Medulla oblongata (tissue), 1 donor: Measurements from ENCODE around the gene ARHGEF25.
A peak's percentile ranks its signal among the peaks of the same experiment; 100 is the strongest.
"Not testable (repeated sequence)": the region's sequence is repeated elsewhere in the genome, so short reads cannot be mapped to it uniquely, and the experiment has no call there.

Experiments
- DNase-seq: peaks from one replicate; pipeline ENCODE4 v3.0.0-alpha.2; 2015; ENCODE audit errors: extremely low spot score

The ARHGEF25 gene

GRCh38 chr12:57611108-57611826, at the start of gene ARHGEF25:
Gene ARHGEF25 (plus strand): TSS chr12:57611435. CDS start chr12:57611895, 460 bp downstream.
- DNase-seq, result peak; percentile 40

- no peak for DNase-seq
These were observed 47.9 kb upstream of the ARHGEF25 start for GRCh38 chr12:57563358-57563757.

GRCh38 chr12:57564178-57564740, 47.0 kb upstream of the ARHGEF25 start:
- no peak for DNase-seq

- no peak for DNase-seq
These were observed 42.4 kb upstream of the ARHGEF25 start for GRCh38 chr12:57568838-57569237.

- DNase-seq, result no peak
These were observed 41.4 kb upstream of the ARHGEF25 start for GRCh38 chr12:57569858-57570257.

DNA sequence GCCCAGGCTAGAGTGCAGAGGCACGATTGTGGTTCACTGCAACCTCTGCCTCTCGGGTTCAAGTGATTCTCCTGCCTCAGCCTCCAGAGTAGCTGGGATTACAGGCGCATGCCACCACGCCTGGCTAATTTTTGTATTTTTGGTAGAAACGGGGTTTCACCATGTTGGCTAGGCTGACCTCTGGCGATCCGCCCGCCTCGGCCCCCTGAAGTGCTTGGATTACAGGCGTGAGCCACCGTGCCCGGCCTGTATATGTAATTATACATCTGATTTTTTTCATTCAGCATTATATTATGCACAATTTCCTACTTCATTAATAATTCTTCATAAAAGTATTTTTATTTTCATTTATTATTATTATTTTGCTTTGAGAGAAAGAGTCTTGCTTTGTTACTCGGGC, 40.8 kb upstream of the ARHGEF25 start:
- not testable (repeated sequence) for DNase-seq

- no peak for DNase-seq
These were observed 39.1 kb upstream of the ARHGEF25 start for GRCh38 chr12:57571926-57572762.

DNA sequence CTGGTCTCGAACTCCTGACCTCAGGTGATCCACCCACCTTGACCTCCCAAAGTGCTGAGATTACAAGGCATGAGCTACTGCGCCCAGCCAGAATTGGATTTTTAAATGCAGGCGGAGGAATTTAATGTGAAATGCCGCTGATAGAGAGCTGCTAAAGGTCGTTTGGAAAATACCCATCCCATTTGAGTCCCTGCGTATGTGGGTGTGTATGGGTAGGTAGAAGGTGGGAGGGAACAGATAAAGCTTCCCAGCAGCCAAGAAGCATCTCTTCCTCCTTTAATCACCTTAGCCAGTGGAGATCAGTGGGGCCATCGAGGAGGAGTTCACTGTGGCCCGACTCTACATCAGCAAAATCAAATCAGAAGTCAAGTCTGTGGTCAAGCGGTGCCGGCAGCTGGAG, 36.4 kb upstream of the ARHGEF25 start:
- DNase-seq, result no peak

DNA sequence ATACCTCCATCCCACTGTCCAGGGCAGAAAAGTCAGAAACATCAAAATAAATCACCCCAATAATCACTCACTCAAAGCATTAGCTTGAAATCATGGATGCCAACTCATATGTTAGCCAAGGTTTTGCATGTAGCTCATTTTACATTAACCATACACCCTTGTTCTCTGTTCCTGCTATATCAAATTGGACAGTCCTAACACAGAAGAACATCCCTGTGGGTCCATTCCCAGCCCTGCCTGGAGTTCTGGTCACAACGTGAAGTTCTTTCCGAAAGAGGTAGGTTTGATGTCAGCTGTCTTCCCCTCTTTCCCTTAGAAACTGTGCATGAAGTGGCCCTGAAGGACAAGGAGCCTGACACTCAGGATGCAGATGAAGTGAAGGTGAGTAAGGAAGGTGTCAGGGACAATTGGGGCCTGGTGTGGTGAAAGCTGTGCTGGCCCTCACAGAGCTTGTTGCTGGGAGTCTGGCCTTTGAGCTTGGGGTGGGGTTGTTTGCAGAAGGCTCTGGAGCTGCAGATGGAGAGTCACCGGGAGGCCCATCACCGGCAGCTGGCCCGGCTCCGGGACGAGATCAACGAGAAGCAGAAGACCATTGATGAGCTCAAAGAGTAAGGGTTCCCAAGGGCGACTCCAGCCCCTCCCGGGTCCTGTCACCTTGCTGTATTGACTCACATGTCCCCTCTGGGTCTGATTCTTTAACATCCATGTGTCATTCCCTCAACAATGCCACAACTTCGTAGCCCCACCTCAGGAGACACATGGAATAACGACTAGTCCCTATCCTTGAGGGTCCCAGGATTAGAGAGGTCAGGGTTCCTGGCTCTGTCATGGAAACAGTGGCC, 35.2 kb upstream of the ARHGEF25 start:
- DNase-seq, result no peak

DNA sequence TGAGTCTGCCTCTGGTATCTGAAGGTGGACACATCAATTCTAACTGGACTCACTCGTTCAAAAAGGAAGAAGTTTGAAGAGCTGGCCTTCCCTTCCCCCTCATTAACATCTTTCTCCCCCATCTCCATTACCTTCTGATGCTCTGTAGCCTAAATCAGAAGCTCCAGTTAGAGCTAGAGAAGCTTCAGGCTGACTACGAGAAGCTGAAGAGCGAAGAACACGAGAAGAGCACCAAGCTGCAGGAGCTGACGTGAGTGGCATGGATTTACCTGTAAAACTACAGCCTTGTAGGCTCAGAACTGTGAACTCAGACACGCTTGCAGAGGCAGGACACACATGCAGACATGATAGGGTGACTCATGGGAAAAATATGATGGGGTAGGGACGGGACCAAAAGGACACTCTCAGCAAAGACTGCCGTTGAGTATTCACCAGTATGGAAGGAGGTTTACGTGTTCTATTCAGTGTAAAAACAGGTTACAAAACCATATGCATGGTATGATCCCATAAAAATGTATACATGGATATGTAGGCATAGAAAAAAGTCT, 34.5 kb upstream of the ARHGEF25 start:
- DNase-seq, result no peak

GRCh38 chr12:57577981-57578758, 33.1 kb upstream of the ARHGEF25 start:
- no peak for DNase-seq

GRCh38 chr12:57579011-57579410, 32.2 kb upstream of the ARHGEF25 start:
- no peak for DNase-seq

DNA sequence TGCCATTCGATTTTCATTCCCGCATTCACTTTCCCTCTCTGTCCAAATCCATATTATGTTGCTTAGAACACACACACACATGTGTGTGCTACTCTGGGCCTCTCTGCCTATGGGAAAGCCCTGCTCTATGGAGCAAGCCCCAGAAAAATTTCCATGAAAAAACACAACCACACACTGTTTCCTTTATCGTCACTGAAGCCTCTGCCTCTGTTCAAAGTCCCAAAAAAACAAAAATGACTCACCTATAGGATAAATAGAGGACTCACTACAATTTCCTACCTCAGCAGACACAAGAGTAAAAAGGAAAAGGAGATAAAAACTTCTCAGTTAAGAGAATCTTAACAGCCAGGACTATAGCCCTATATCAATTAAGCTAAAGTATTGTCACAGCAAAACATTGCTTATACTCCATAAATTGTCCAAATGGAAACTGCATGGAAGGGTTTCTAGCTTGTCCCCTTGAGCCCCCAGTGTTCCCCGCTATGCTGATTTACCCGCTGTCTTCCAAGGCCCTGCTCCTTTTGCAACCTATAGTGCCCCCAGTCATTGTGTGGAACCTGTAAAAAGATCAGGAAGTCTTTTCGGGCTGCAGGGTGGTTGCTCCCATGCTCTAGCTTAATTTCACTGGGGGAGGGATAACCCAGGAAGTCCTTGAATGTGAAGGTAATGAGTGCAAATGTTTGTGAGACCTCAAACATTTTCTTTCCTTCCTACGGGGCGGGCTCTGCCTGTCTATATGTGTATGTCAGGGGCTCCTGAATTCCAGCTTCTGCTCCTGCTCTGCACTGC, 31.4 kb upstream of the ARHGEF25 start:
- DNase-seq, result no peak

DNA sequence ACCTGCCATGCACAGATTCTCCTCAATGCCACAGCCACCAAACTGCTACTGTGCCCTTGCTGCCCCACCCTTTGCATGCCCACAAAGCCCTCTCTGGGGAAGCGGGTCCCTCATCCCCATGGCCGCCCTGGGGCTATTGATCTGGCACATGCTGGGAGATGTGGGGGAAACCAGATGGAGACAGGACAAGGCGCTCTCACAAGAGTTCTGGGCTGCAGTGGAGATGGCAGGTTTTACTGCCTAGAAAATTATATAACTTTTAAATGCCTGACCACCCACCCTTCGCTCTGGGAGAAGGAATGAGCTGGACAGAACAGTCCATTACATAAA, 30.8 kb upstream of the ARHGEF25 start:
- DNase-seq, result no peak

DNA sequence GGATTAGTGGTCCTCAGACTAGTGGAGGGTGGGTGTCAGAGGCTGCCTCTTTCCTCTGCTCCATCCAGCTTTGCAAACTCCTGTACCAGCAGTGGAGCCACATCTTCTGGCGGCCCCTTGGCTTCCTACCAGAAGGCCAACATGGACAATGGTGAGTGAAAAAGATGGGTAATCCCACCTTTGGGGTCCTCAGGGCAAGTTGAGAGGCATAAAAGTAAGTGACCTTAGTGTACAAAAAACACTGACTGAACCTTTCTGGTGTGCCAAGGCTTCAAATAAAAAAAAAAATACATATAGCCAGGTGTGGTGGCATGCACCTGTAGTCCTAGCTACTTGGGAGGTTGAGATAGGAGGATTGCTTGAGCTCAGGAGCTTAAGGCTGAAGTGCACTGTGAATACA, 29.4 kb upstream of the ARHGEF25 start:
- no peak for DNase-seq

GRCh38 chr12:57582440-57582839, 28.8 kb upstream of the ARHGEF25 start:
- no peak for DNase-seq

GRCh38 chr12:57583008-57583831, 28.0 kb upstream of the ARHGEF25 start:
- DNase-seq, result peak; percentile 87

- no peak for DNase-seq
These were observed 27.2 kb upstream of the ARHGEF25 start for GRCh38 chr12:57584050-57584449.

DNA sequence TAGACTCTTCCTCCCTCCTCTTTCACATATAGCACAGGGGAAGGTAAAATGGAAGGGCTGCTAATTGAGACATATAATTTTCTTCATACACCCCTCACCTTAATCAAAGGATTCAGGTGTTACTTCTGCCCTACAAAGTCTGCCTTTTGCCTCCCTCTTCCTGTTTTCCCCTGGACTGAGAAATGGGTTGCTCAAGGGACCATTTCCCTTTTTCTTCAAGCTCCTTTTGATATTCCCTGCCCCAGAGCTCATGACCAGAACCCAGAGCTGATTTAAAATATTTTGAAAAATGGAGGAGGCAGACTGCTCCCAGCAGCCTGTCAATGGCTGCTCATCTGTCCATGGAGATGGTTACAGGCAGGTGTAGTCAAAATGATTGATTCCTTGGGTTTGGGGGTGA, 26.5 kb upstream of the ARHGEF25 start:
- DNase-seq, result peak; percentile 17
